ENCODE measurements around the gene BRPF1. TPM values are rescaled to one million over a fixed set of nuclear protein-coding genes. Genes with fewer than 3 reads are reported as not detected.

Gene BRPF1
- 10 to 100 TPM; 10.8 to 17.3 (median 12.9) TPM for polyA plus RNA-seq (ENCODE audit: insufficient read length in 10 of 10)
- long read RNA-seq, donor 1, partial matches to known transcripts, result 6 of 6 reads
- long read RNA-seq, donor 1, other reads (novel, unspliced or antisense), result 0 of 6 reads
- long read RNA-seq, donor 2, result 0 reads
- long read RNA-seq, donor 3, result 0 reads
- long read RNA-seq, donor 4, partial matches to known transcripts, result 11 of 11 reads
- long read RNA-seq, donor 4, other reads (novel, unspliced or antisense), result 0 of 11 reads
- long read RNA-seq, donor 5, partial matches to known transcripts, result 9 of 9 reads
- long read RNA-seq, donor 5, other reads (novel, unspliced or antisense), result 0 of 9 reads
- long read RNA-seq, donor 6, full-length matches to known transcripts, result 1 of 9 reads
- long read RNA-seq, donor 6, partial matches to known transcripts, result 8 of 9 reads
- long read RNA-seq, donor 6, other reads (novel, unspliced or antisense), result 0 of 9 reads
- long read RNA-seq, donor 7, partial matches to known transcripts, result 6 of 6 reads
- long read RNA-seq, donor 7, other reads (novel, unspliced or antisense), result 0 of 6 reads
- long read RNA-seq, donor 8, result 0 reads
- long read RNA-seq, donor 9, result 0 reads

DNA sequence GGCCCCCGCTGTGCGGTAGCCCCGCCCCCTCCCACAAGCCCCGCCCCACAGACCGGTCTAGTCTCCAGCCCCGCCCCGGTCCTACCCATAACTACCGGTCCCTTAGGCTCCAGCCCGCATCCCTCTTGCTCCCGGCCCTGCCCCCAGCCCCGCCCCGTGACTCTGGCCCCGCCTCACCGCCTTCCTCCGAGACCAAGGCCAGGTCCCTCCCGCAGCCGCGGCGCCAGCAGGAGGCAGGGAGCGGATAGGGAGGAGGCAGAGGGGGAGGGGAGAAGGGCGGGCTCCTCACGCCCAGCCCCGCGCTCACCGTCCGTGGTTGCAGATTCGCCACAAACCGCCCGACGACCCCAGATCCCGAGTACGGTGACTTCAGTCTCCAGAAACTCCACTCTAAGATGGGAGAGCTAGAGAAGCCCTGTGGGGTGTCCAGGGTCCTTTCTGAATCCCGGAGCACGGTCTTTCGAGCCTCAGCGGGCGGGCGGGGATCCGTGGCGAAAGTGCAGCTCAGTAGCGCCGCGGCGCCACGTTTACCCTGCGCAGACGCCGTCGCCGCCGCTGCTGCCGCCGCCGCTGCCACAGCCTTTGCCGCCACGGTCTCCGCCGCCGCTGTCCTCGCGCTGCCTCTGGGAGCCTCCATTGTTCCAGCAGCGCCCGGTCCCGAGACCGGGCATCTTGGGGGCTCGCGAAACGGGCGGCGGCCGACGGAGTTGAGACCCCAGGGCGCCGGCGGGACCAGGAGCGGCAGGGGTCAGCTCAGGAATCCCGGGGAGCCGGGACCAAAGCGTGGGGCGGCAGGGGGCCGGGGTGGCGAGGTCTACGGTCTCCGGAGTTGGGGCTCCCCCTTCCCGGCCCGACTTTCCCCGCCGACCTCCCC lies at the start of gene BRPF1:
TSS of gene BRPF1 (plus strand) at position 530 of the 874 bp plus-strand sequence. CDS start 2,406 bp downstream, outside the sequence.
- peak; percentile 99 to 100 (median 99) for DNase-seq

DNA sequence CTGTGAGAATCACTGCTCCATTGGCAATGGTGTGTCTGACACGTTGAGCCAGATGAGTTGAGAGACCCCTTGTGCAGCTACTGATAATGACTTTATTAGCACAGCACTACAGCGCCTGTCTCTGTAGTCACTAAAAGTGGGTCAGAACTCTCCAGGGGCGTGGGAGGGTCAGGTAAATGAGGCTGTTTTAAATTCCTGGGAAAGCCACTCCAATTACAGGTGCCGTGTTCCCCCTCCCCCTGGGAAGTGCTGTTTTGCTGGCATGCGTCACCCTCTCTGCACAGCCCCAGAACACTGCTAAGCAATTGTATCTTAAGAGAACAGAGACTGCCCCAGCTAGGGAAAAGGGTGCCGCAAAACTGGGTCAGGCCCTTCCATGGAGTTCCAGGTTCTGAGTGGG lies 49.4 kb upstream of the BRPF1 start:
- no peak for DNase-seq

DNA sequence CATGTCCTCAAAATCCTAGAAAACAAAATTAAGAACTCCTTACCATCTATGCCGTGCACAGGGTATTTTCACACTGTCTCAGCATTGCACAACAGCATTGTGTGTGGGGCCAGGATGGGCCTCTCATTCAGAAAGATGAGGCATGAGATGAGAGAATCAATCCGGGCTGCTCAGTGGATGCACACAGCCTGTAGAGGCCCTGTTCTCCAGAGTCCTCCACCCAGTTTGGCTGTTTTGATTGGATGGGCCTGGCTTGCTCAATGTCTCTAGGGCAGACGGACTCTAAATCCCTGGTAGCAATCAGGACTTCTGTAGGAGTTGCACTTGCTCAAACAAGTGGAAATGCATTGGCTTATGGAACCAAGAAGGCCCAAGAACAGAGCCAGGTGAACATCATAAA lies 48.1 kb upstream of the BRPF1 start:
- no peak for DNase-seq

DNA sequence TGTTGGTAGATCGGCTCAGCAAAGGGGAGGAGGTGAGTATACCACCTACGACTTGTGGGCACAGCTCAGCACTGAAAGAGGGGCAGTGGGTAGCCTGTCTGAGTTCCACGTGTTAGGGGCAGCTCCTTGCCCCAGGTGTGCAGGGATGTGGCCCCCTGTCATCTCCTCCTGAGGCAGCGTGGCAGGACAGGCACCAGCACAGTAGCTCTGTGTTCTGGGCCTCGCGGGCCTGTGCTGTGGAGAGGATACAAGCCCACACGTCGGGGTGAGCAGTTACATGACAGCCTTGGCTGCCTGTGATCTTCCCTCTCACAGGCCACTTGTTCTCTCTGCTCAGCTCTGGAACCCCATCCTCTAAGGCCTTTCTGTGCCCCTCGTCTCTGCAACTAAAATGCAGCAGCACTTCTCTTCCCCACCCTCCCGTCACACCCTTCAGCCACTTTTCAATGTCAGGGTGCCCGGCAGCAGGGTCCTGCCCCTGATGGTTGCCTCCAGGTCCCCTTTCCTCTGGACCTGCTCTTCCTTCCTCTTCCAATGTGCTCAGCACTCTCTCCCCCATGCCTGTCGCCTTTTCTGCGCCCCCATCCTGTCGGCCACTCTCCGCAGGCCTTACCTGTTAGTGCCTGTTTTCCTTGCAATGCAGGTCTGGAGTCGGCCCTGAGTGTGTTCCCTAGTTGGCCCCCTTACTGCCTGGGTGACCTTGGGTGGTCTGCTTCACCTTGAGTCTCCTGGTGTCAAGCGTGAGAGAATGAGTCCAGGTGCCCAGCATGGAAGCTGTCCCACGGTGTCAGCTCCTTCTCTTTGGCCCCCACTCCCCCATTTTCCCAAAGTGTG lies 46.1 kb upstream of the BRPF1 start:
- no peak for DNase-seq

DNA sequence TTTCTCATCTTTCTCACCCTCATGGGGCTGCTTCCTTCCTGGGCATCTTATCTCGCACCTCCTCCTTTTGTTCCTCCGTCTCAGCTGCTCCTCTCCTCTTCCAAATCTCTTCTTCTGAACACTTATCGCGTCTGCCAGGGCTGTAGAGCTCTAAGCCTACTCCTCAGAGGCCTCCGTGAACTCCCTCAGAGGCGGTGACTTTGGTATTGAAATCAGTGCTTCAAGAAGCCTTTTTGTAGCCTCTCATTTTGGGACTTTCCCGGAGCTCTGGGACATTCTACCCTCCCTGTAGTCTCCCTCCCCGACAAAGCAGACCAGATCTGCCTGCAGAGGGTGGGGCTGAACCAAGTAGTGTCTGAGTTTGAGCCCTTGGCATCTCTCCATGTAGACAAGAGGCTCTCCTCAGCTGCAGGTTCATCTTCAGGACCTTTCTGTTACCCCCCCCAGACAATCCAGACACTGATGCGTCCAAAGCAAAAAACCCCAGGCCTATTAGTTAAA lies 45.4 kb upstream of the BRPF1 start:
- DNase-seq, result no peak

DNA sequence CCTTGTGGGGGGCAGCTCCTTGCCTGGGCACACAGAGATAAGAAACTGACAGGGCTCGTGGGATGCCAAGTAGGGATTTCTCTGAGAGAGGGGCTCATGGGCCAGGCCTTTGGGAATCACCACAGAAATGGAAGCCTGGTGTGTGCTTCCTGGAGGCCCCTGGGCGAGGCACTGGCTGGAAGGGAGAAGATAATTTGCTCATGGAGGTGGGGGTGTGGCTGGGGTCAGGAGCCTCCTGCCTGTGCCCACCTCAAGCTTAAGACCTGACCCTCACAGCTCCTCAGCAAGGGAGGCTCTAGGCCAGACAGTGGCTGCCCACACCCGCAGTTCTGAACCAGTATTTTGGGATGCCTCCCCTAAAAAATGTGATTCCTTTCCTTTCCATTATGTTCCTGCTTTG lies 44.8 kb upstream of the BRPF1 start:
- DNase-seq, result no peak

DNA sequence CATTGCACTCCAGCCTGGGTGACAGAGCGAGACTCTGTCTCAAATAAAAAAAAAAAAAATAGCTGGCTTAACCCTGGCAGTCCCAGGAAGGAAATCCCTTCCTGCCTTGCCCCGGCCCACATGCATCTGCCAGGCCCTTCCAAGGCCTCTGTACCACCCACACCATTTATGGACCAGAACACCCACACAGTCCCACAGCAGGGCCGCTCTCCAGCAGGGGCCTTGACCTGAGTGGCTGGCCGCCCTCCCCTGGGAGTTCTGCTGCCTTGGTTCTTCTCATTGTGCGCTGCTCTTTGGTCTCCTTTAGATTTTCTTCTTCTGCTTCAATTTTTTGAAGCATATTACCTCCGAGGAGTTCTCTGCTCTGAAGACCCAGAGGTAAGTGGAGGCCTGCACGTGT lies 44.0 kb upstream of the BRPF1 start:
- DNase-seq, result no peak

DNA sequence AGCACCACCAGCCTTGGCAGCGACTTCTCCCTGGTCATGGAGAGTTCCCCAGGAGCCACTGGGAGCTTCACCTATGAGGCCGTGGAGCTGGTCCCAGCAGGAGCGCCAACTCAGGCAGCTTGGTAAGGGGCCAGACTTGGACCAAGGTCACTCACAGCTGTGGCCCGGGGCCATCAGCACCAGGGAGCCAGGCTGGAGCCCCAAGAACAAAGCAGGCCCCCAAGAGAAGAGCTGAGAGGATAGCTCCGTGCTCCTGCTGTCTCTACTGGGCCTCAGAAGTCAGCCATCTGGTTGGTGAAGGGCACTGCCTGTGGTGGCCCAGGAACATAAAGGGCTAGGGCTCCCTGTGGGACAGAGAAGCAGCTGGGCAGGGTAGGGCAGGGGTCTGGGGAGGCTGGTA lies 42.6 kb upstream of the BRPF1 start:
- no peak for DNase-seq

DNA sequence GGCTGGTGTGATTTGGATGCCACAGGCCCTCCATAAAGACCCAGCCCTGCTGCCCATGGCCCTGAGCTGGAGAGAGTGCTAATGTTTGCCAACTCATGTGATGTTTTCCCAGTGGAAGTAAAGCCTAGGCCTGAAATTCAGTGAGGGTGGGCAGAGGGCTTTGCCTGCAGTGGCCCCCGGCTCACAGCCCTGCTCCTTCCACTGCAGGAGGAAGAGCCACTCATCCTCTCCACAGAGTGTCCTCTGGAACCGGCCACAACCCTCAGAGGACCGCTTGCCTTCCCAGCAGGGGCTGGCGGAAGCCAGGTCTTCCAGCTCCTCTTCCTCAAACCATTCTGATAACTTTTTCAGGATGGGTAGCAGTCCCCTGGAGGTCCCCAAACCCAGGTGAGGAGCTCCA lies 41.8 kb upstream of the BRPF1 start:
- DNase-seq, result no peak

- no peak for DNase-seq
Observed at GRCh38 chr3:9690451-9691450, 40.8 kb upstream of the BRPF1 start.

- no peak for DNase-seq
Observed at GRCh38 chr3:9691636-9692035, 39.9 kb upstream of the BRPF1 start.

DNA sequence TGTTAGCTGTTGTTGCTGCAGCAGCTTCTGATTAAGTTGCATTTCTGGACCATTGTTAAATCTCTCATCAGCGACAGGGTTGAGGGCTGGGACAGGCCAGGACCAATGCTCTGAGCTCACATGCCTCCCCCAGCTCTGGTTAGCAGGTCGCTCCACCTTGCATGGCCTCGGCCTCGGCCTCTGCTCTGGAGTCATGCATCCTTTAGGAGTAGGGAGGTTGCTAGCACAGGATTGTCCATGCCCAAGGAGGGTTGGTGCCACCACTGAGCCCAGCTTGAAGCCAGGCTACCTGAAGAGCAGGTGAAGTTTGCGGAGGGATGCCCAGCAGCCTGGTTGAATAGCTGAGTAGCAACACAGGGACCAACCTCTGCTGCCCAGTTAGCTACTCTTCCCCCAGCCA lies 39.1 kb upstream of the BRPF1 start:
- no peak for DNase-seq

DNA sequence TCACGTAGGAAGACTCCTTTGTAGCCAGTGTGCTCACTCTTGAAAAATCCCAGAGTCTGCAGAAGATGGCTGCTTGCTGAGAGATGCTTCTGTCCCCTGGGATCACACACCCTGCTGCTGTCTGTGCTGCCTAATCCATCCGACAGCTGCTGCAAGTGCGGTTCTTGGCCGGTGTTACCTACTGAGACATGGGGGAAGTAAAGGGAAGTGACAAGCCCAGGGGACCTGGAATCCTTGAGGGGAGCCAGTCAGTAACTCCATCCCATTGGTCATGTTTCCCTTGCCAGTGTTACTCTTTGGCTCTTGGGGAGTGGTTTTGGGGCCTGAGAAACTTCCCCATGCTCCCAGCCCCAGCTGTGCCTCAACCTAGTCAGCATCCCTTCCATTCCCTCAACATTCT lies 36.2 kb upstream of the BRPF1 start:
- peak in 1 of 3 donors; percentile 58 for DNase-seq

- no peak for DNase-seq
Observed at GRCh38 chr3:9695746-9696145, 35.8 kb upstream of the BRPF1 start.

DNA sequence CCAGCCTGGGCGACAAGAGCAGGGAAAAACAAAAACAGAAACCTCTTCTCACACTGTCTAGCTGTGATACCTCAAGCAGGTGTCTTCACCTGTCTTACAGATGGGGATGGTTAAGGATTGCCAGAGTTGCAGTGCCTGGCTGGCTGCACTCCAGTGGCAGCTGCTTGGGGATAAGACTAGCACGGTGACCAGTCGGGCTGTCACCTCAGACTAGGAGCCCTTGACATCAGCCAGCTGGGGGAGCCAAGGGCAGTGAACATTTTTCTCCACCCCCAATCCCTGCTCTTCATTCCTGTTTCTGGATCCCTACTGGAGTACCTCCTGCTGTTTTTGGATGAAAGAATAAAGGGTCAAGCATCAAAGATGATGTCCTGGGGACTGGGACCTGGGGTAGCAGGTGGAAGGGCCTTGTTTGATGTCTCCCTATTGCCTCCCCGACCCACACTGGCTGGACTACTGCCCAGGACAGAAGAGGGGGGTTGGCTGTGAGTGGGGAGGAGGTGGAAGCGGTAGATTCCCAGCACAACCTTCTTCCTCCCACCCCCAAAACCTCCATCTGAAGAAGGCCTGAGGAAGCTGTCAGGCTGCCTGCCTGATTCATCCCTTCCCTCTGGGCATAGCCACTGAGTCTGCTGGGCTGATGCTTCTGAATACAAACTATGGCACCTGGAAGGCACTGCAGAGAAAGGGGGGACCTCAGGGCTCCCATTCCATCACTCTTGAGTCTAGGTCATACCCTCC lies 34.9 kb upstream of the BRPF1 start:
- no peak for DNase-seq

DNA sequence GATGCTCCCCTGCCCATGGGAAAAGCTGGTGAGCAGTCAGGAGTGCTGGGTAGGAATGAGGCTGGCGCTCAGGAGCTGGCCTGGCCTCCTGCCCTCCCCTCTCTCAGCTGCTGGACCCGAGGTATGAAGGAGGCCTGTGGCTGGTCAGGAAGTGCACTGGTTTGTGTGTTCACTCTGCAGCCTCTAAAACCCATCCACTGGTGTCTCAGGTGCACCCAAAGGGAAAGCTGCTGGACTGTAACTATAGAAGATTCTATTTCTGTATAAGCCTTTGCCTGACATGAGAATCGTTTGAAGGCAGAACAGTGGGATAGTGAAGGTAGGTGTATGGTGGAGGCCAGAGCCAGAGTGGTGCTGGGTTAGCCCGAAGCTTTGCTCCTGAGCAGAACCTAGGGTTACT lies 33.6 kb upstream of the BRPF1 start:
- DNase-seq, result no peak

DNA sequence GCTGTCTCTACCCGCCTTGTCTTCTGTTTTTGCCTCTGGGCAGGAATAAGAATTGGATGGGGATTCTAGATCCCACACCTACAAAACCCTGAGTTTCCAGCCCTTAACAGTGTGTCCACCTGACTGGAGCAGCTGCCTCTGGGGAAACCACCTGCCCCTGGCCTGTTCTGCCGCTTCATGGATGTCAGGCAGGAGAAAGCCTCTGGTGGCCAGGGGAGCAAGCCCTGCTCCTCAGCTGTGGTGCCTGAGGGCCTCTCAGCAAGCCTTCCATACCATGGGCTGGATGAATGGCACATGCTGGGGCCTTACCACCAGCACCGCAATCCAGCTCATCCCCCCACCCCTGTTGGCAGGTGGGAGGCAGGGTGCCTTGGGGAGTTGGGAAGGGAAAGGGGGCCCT lies 33.2 kb upstream of the BRPF1 start:
- DNase-seq, result no peak

GRCh38 chr3:9700536-9700935 lies 31.0 kb upstream of the BRPF1 start:
- no peak for DNase-seq

- DNase-seq, result no peak
Observed at GRCh38 chr3:9701006-9701405, 30.5 kb upstream of the BRPF1 start.

All from muscle of back (tissue), 13 donors.